Activated CD4-positive, alpha-beta memory T cell treated with anti-CD3 and anti-CD28 coated beads, Interleukin-2, amount 10 ng/mL, durations not matched to agents 7 days and 5 days (primary cell): ENCODE measurements around the gene ACTR3. TPM values are rescaled to one million over a fixed set of nuclear protein-coding genes. Genes with fewer than 3 reads are reported as not detected.

ENCODE experiments used
- CTCF ChIA-PET: fragments of 350-600 bp; sonication (Branson Sonifier 250); formaldehyde crosslinking; loops from one replicate; lab custom pipeline; 2021; ENCODE audit warnings: antibody characterized with exemption, inconsistent platforms; lab: Charles Lee
- POLR2A ChIA-PET: fragments of 350-600 bp; sonication (Branson Sonifier 250); formaldehyde crosslinking; loops from one replicate; lab custom pipeline; 2021; ENCODE audit warnings: antibody characterized with exemption; lab: Charles Lee
- DNase-seq: peaks from one replicate; pipeline ENCODE4 v3.0.0-alpha.2; 2020
- H3K27ac Mint-ChIP-seq: one replicate; pipeline ENCODE4 v1.8.0; 2021; ENCODE audit warnings: mild to moderate bottlenecking, mixed read lengths
- H3K27me3 Mint-ChIP-seq: one replicate; pipeline ENCODE4 v1.8.0; 2021; ENCODE audit warnings: mixed read lengths
- H3K36me3 Mint-ChIP-seq: one replicate; pipeline ENCODE4 v1.8.0; 2021; ENCODE audit warnings: low read depth, mixed read lengths
- H3K4me1 Mint-ChIP-seq: one replicate; pipeline ENCODE4 v1.8.0; 2021; ENCODE audit warnings: mixed read lengths
- H3K4me3 Mint-ChIP-seq: one replicate; pipeline ENCODE4 v1.8.0; 2021; ENCODE audit warnings: mild to moderate bottlenecking, mixed read lengths
- H3K9me3 Mint-ChIP-seq: one replicate; pipeline ENCODE4 v1.8.0; 2021; ENCODE audit warnings: mixed read lengths
- total RNA-seq, 2 experiments: library from RNA; stranded (reverse); gene quantifications; one replicate each; pipeline ENCODE4 v1.2.3, GENCODE V29; 2021

Gene ACTR3
- total RNA-seq, 2 experiments from 2014 or later: 580 to 592 TPM

DNA sequence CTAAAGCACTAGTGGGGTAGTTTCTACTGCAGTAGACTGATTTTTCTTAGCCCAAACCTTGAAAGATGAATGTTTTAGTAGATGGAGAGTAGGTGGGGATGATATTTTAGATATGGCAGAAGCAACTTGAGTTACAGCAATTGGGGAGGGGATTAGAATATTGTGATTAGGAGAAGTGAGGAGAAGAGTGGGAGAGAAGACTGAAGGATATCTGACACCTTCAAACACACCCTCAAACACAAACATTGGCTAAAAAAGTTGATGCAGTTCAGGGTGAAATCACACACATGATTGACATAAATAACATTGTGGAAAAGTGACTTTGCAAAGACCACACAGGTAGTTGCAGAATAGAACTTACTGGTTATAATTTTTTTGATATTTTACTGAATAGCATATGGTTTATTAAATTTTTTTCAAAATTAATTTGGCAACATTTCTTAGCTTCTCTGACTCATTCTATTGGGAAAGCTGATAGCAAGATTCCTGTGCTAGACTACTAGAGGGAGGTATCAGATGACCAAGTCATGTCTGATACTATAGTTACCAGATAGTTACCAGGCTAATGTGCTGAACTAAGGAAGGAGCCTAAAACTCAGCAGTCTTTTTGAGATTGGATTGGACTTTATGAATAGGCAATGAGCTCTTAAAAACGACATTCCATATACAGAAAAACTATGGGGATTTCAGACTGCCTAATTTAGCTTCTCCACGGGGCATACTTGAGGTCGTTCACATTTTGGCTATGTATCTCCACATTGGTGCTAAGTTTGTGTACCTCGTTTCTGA lies 73.0 kb downstream of the ACTR3 start:
- Mint-ChIP-seq H3K27ac (peak overlapping the region; percentile 26), H3K4me1 (peaks cover 2% of the 10 kb centered on the region), H3K4me3 (no peak overlapping the region), H3K27me3 (no peaks in the 10 kb centered on the region), H3K36me3 (peaks cover 43% of the 10 kb centered on the region), H3K9me3 (no peaks in the 10 kb centered on the region)
- DNase-seq: no peak
- ChIA-PET POLR2A (interaction anchor here (1.0 to 4.1 kb wide), 2 partner anchors 16 to 50 kb away, joined by 3 to 22 read pairs; no protein-coding TSS in a partner anchor), CTCF (no interaction called here)

DNA sequence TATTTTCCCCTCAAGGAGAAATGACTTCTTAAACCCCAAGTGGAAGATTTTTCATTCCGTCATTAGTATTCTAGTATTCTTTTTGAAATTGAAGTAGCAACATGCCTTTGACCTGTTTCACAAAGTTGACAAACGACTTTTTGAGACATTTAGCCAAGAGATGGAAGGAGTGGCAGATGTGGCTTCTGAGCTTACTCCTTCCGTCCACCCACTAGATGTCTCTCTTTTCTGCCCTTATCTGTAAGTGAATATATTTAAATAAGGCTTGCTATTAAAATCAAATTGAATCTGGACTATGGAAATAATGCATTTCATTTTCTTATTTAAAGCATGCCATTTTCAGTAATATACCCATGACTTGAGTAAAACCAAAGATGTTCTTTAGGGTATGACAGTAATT lies 74.1 kb downstream of the ACTR3 start:
- no peaks in the 10 kb centered on the region for H3K9me3 Mint-ChIP-seq
- no peak for DNase-seq
- H3K36me3 Mint-ChIP-seq: peaks cover 38% of the 10 kb centered on the region
- H3K27ac Mint-ChIP-seq: no peak overlapping the region
- no peak overlapping the region for H3K4me3 Mint-ChIP-seq
- ChIA-PET POLR2A (interaction anchor here (4.1 kb wide), 1 partner anchor 17 kb away, joined by 22 read pairs; no protein-coding TSS in a partner anchor), CTCF (no interaction called here)
- no peaks in the 10 kb centered on the region for H3K27me3 Mint-ChIP-seq
- peaks cover 2% of the 10 kb centered on the region for H3K4me1 Mint-ChIP-seq

DNA sequence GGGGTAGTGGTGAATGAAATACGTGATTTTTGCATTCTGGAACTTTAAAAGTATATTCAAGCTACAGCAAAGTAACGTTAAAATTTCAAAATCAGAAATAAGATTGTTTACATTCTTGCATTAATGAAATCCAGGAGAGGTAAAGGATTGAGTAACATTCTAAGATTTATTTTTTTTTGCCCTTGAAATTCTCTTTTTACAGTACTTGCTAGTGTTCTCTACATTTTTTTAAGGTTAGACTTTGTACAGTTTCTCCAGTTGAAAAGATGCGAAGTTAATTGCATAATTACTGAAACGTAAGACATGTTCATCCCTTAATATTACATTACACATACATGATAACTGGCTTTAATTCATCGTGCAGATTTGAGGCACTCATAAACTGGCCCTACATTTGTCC lies 74.5 kb downstream of the ACTR3 start:
- Mint-ChIP-seq H3K27me3 (no peaks in the 10 kb centered on the region), H3K27ac (no peak overlapping the region), H3K9me3 (no peaks in the 10 kb centered on the region), H3K36me3 (peaks cover 34% of the 10 kb centered on the region), H3K4me3 (no peak overlapping the region), H3K4me1 (peaks cover 2% of the 10 kb centered on the region)
- POLR2A ChIA-PET: interaction anchor here (1.2 to 4.1 kb wide), 3 partner anchors 18 to 208 kb away, joined by 5 to 22 read pairs (median 6); partner anchors contain the start of gene SLC35F5
- no peak for DNase-seq
- CTCF ChIA-PET: interaction anchor here (0.9 kb wide), 1 partner anchor 17 kb away, joined by 3 read pairs; no protein-coding TSS in a partner anchor

DNA sequence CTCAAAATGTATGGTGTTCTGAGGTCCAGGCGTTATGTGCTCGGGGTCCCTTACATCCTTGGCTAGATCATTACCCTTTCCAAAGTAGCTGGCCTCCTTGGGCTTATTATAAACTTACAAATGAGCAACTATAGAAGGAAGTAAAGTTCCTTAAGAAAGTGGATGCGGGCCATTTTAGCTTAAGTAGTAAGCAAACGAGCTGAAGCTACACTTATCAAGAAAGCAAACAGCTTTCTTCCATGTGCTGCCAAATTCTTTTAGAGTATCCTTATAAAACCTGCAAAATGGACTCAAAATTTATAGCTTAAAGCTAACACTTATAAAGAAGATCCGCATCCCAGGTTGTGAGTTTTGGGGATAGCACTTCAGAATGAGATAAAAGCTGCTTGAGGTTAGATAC lies 75.3 kb downstream of the ACTR3 start:
- H3K4me3 Mint-ChIP-seq: no peak overlapping the region
- ChIA-PET POLR2A (interaction anchor here (0.6 to 4.1 kb wide), 7 partner anchors 9 to 1666 kb away, joined by 3 to 22 read pairs (median 4); partner anchors contain the start of gene SLC35F5), CTCF (interaction anchor here (0.6 to 2.0 kb wide), 6 partner anchors 9 to 1420 kb away, joined by 3 to 8 read pairs (median 4); no protein-coding TSS in a partner anchor)
- no peak overlapping the region for H3K27ac Mint-ChIP-seq
- no peaks in the 10 kb centered on the region for H3K27me3 Mint-ChIP-seq
- H3K36me3 Mint-ChIP-seq: peaks cover 32% of the 10 kb centered on the region
- H3K4me1 Mint-ChIP-seq: peaks cover 2% of the 10 kb centered on the region
- no peaks in the 10 kb centered on the region for H3K9me3 Mint-ChIP-seq
- no peak for DNase-seq

- CTCF ChIA-PET: interaction anchor here (0.6 to 2.0 kb wide), 5 partner anchors 9 to 1420 kb away, joined by 3 to 8 read pairs (median 4); no protein-coding TSS in a partner anchor
- Mint-ChIP-seq H3K27me3 (no peaks in the 10 kb centered on the region), H3K4me3 (no peak overlapping the region), H3K36me3 (peaks cover 33% of the 10 kb centered on the region), H3K4me1 (peaks cover 2% of the 10 kb centered on the region), H3K9me3 (no peaks in the 10 kb centered on the region), H3K27ac (no peak overlapping the region)
- DNase-seq: no peak
- POLR2A ChIA-PET: interaction anchor here (0.6 to 4.1 kb wide), 7 partner anchors 9 to 1666 kb away, joined by 3 to 22 read pairs (median 4); partner anchors contain the start of gene SLC35F5
These were observed 75.8 kb downstream of the ACTR3 start for GRCh38 chr2:113965644-113966043.

DNA sequence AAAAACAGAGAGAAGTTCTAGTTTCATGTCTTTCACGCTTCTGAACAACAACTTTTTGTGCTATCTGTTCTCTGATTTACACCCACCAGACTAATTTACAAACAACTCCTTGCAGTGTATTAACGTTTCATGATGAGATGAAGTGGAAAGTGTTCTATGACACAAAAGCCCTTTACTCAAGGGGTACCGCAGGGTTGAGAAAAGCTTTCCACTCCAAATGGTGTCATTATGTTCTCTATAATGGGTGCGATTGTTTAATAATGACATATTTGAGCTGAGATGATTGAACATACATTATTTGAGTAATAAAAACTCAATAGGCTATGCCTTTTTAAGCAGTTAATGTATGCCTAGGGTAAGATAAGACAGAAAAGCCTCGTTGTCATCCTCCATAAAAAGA lies 76.3 kb downstream of the ACTR3 start:
- no peak for DNase-seq
- no peaks in the 10 kb centered on the region for H3K9me3 Mint-ChIP-seq
- peaks cover 31% of the 10 kb centered on the region for H3K36me3 Mint-ChIP-seq
- H3K27ac Mint-ChIP-seq: no peak overlapping the region
- H3K4me1 Mint-ChIP-seq: peaks cover 4% of the 10 kb centered on the region
- H3K4me3 Mint-ChIP-seq: no peak overlapping the region
- CTCF ChIA-PET: interaction anchor here (1.0 to 2.0 kb wide), 2 partner anchors 12 to 17 kb away, joined by 4 to 8 read pairs; no protein-coding TSS in a partner anchor
- POLR2A ChIA-PET: interaction anchor here (0.6 to 4.1 kb wide), 5 partner anchors 11 to 209 kb away, joined by 3 to 22 read pairs (median 4); partner anchors contain the start of gene SLC35F5
- H3K27me3 Mint-ChIP-seq: no peaks in the 10 kb centered on the region

- ChIA-PET CTCF (interaction anchor here (2.0 kb wide), 1 partner anchor 11 kb away, joined by 8 read pairs; no protein-coding TSS in a partner anchor), POLR2A (interaction anchor here (0.6 to 4.1 kb wide), 3 partner anchors 20 to 73 kb away, joined by 3 to 22 read pairs (median 3); no protein-coding TSS in a partner anchor)
- peaks cover 33% of the 10 kb centered on the region for H3K36me3 Mint-ChIP-seq
- H3K27me3 Mint-ChIP-seq: no peaks in the 10 kb centered on the region
- no peak overlapping the region for H3K27ac Mint-ChIP-seq
- no peaks in the 10 kb centered on the region for H3K9me3 Mint-ChIP-seq
- DNase-seq: no peak
- H3K4me3 Mint-ChIP-seq: no peak overlapping the region
- peaks cover 4% of the 10 kb centered on the region for H3K4me1 Mint-ChIP-seq
These were observed 76.9 kb downstream of the ACTR3 start for GRCh38 chr2:113966832-113967231.

DNA sequence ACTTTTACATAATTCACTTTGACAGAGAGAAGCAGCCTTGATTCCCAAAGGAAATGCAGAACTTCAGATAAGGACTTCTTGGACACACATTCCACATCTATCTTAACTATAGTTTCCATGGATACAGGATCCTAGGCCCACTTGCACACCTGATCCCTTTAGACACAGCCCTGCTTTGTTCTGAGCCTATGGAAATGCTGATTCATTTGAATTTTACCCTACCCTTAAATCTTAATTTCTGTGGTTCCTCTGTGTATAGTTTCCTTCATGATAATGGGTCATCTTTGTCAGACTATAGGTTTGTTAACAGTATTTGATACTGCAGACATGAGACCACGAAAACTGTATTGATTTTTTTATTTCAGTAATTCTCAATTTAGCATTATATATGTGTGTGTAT lies 77.4 kb downstream of the ACTR3 start:
- Mint-ChIP-seq H3K27ac (no peak overlapping the region), H3K9me3 (no peaks in the 10 kb centered on the region), H3K36me3 (peaks cover 35% of the 10 kb centered on the region), H3K27me3 (no peaks in the 10 kb centered on the region), H3K4me3 (no peak overlapping the region), H3K4me1 (peaks cover 4% of the 10 kb centered on the region)
- no peak for DNase-seq
- ChIA-PET CTCF (interaction anchor here (0.7 kb wide), 1 partner anchor 48 kb away, joined by 3 read pairs; no protein-coding TSS in a partner anchor), POLR2A (no interaction called here)

DNA sequence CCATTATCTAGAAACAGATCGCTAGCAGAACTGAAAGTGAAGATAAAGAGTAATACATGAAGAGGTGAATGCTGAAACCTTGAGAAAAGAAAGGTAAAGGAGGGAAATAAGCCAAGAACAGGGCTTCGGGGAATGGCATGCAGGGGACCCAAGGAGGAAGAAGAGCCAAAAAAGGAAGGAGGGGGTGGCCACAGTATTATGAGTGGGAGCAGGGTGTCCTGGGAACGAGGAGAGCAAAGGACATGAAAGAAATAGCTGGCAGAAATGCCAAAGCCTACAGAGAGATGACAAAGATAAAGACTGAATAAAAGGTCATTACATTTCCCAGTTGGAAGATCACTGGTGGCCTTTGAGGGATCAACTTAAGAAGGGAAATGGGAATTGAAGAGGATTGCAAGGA lies 82.9 kb downstream of the ACTR3 start:
- POLR2A ChIA-PET: interaction anchor here (0.8 kb wide), 1 partner anchor 217 kb away, joined by 3 read pairs; the partner anchor contains the start of gene SLC35F5
- no peaks in the 10 kb centered on the region for H3K27me3 Mint-ChIP-seq
- no peak for DNase-seq
- no peak overlapping the region for H3K27ac Mint-ChIP-seq
- H3K4me1 Mint-ChIP-seq: peaks cover 15% of the 10 kb centered on the region
- H3K9me3 Mint-ChIP-seq: no peaks in the 10 kb centered on the region
- no peak overlapping the region for H3K4me3 Mint-ChIP-seq
- peaks cover 41% of the 10 kb centered on the region for H3K36me3 Mint-ChIP-seq
- CTCF ChIA-PET: no interaction called here

DNA sequence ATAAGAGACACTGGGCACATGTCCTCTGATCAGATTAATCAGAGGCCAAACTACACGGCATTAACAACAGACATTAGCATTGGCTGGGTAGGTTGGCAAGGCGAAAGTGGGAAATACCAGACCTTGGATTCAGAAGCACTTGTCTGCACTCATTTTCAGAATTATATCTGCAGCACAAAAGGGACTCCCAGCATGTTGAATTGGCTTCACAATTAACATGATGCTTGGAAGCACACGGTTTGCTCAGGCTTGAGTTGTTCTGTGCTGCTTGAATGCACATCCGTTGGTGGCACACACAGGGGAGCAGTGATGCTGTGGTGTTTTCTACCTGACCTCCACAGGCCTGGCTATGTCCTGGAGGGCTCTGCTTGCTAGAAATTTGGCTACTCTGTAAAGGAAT lies 83.9 kb downstream of the ACTR3 start:
- Mint-ChIP-seq H3K27me3 (no peaks in the 10 kb centered on the region), H3K27ac (no peak overlapping the region), H3K4me1 (peaks cover 15% of the 10 kb centered on the region), H3K36me3 (peaks cover 45% of the 10 kb centered on the region), H3K4me3 (no peak overlapping the region), H3K9me3 (peaks cover under 1% of the 10 kb centered on the region)
- ChIA-PET CTCF (no interaction called here), POLR2A (no interaction called here)
- no peak for DNase-seq

DNA sequence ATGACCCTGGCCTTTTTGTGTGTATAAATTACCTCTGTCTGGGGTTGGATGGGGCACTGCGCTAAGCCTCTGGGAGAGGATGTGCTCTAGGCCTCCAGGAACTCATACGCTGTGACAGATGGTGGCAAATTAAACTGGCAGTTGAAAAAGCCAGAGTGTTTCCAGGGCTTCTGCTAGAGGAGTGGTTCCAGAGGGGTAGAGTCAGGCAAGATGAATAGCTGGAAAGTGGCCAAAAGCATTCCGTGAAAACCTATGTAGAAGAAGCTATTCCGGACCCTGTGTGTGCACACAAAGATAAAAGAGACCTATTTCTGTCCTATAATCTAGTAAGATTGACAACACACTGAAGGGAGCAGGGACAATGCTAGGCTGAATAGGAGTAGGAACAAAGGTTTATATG lies 84.8 kb downstream of the ACTR3 start:
- peaks cover 48% of the 10 kb centered on the region for H3K36me3 Mint-ChIP-seq
- H3K4me1 Mint-ChIP-seq: peaks cover 15% of the 10 kb centered on the region
- no peaks in the 10 kb centered on the region for H3K27me3 Mint-ChIP-seq
- ChIA-PET CTCF (no interaction called here), POLR2A (interaction anchor here (1.3 kb wide), 1 partner anchor 98 kb away, joined by 3 read pairs; no protein-coding TSS in a partner anchor)
- DNase-seq: no peak
- H3K4me3 Mint-ChIP-seq: no peak overlapping the region
- H3K9me3 Mint-ChIP-seq: peaks cover 2% of the 10 kb centered on the region
- no peak overlapping the region for H3K27ac Mint-ChIP-seq

DNA sequence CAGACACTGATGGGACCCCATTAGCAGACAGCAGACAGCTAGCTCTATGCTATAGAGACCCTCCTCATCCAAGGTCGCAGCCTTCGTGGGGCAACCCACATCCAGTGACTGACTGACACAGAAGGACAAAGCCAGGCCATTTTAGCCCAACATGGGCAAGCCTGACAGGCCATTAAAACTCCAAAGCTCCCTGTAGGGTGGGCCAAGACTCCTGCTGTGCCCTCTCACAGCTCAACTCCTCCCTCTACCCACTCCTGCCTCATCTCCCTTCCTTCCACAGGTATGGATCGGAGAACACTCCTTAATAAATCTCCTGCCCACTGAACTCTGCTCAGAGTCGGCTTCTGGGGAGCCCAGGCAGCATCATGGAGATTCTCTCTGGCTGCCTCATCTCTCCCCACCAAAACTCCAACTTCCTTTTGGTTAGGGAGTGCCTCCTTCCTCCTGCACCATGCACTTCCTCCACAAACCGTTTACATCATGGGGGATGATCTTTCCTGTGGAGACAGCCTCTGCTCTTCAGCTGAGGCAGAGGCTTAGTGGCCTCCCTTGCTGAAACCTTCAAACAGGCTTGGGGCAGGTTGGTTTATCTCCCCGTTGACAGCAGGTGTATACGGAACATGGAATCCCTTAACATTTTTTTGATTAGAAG lies 86.5 kb downstream of the ACTR3 start:
- ChIA-PET CTCF (interaction anchor here (2.3 kb wide), 1 partner anchor 10 kb away, joined by 8 read pairs; no protein-coding TSS in a partner anchor), POLR2A (interaction anchor here (1.3 to 1.4 kb wide), 2 partner anchors 11 to 100 kb away, joined by 3 to 4 read pairs; no protein-coding TSS in a partner anchor)
- peaks cover 5% of the 10 kb centered on the region for H3K9me3 Mint-ChIP-seq
- H3K36me3 Mint-ChIP-seq: peaks cover 47% of the 10 kb centered on the region
- peaks cover 14% of the 10 kb centered on the region for H3K4me1 Mint-ChIP-seq
- H3K27me3 Mint-ChIP-seq: no peaks in the 10 kb centered on the region
- H3K4me3 Mint-ChIP-seq: no peak overlapping the region
- DNase-seq: no peak
- peak overlapping the region; percentile 50 for H3K27ac Mint-ChIP-seq
